Measurements from ENCODE around the gene TMEM89. TPM values are rescaled to one million over a fixed set of nuclear protein-coding genes. Genes with fewer than 3 reads are reported as not detected.
A peak's percentile ranks its signal among the peaks of the same experiment; 100 is the strongest.

TMEM89 gene
- total RNA-seq, 1 donor from 2014 or later = 0.70 TPM

- Mint-ChIP-seq H3K27me3 (ENCODE audit: low read depth) (no peaks in the 10 kb centered on the region), H3K4me1 (ENCODE audit: low read depth) (peaks cover 24% of the 10 kb centered on the region), H3K27ac (ENCODE audit: unreplicated experiment) (peak within 1 kb of the TSS; percentile 91), H3K4me3 (ENCODE audit: unreplicated experiment) (peak within 1 kb of the TSS; percentile 94), H3K36me3 (ENCODE audit: low read depth) (peaks cover 15% of the 10 kb centered on the region), H3K9me3 (ENCODE audit: low read depth) (no peaks in the 10 kb centered on the region)
- peak; percentile 82 for TF ChIP-seq CTCF (IDR thresholded peaks at IDR 0.05)
- peak; percentile 97 for DNase-seq (ENCODE audit: low spot score)
Measured at GRCh38 chr3:48609088-48610005, 12.2 kb downstream of the TMEM89 start, which contains the start of gene UQCRC1. Gene UQCRC1 (minus strand): TSS chr3:48609646. CDS start chr3:48609620, 26 bp downstream.

DNA sequence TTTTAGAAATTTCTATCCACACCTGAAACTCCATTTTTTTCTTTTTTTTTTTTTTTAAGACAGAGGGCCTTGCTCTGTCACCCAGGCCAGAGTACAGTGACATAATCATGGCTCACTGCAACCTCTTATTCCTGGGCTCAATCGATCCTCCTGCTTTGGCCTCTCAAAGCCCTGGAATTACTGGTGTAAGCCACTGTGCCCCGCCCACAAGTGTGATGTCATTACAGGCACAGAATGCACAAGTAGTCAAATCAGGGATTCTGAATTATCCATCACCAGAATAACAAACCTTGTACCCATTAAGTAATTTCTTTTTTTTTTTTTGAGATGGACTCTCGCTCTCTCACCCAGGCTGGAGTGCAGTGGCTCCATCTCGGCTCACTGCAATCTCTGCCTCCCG, 14.1 kb downstream of the TMEM89 start:
- Mint-ChIP-seq H3K27me3 (ENCODE audit: low read depth) (no peaks in the 10 kb centered on the region), H3K9me3 (ENCODE audit: low read depth) (no peaks in the 10 kb centered on the region), H3K36me3 (ENCODE audit: low read depth) (peaks cover 26% of the 10 kb centered on the region), H3K4me1 (ENCODE audit: low read depth) (peaks cover 17% of the 10 kb centered on the region), H3K4me3 (ENCODE audit: unreplicated experiment) (peak overlapping the region; percentile 94), H3K27ac (ENCODE audit: unreplicated experiment) (peak overlapping the region; percentile 8)
- no peak for TF ChIP-seq CTCF (IDR thresholded peaks at IDR 0.05)
- no peak for DNase-seq (ENCODE audit: low spot score)

GRCh38 chr3:48601622-48601994, 20.0 kb downstream of the TMEM89 start:
- no peak for TF ChIP-seq CTCF (IDR thresholded peaks at IDR 0.05)
- H3K4me1 Mint-ChIP-seq (ENCODE audit: low read depth) = peaks cover 43% of the 10 kb centered on the region
- no peak for DNase-seq (ENCODE audit: low spot score)
- peaks cover 47% of the 10 kb centered on the region for H3K36me3 Mint-ChIP-seq (ENCODE audit: low read depth)
- H3K4me3 Mint-ChIP-seq (ENCODE audit: unreplicated experiment) = no peak overlapping the region
- no peaks in the 10 kb centered on the region for H3K27me3 Mint-ChIP-seq (ENCODE audit: low read depth)
- no peaks in the 10 kb centered on the region for H3K9me3 Mint-ChIP-seq (ENCODE audit: low read depth)
- no peak overlapping the region for H3K27ac Mint-ChIP-seq (ENCODE audit: unreplicated experiment)

GRCh38 chr3:48600711-48601621, 20.6 kb downstream of the TMEM89 start:
- no peaks in the 10 kb centered on the region for H3K27me3 Mint-ChIP-seq (ENCODE audit: low read depth)
- peaks cover 50% of the 10 kb centered on the region for H3K4me1 Mint-ChIP-seq (ENCODE audit: low read depth)
- DNase-seq (ENCODE audit: low spot score) = no peak
- peaks cover 46% of the 10 kb centered on the region for H3K36me3 Mint-ChIP-seq (ENCODE audit: low read depth)
- H3K27ac Mint-ChIP-seq (ENCODE audit: unreplicated experiment) = peak overlapping the region; percentile 49
- H3K4me3 Mint-ChIP-seq (ENCODE audit: unreplicated experiment) = no peak overlapping the region
- no peaks in the 10 kb centered on the region for H3K9me3 Mint-ChIP-seq (ENCODE audit: low read depth)
- no peak for TF ChIP-seq CTCF (IDR thresholded peaks at IDR 0.05)

All from chondrocyte (in vitro differentiated cells).